IPS-18a (cell line): ENCODE results near the gene GAS2L1.

Experiments
- H3K27ac ChIP-seq: one replicate; pipeline ENCODE4 v1.5.1; 2013; ENCODE audit warnings: low read length
- H3K27me3 ChIP-seq: one replicate; pipeline ENCODE4 v1.6.1; 2013; ENCODE audit warnings: mild to moderate bottlenecking, low read length; ENCODE audit not compliant: control insufficient read depth, insufficient read depth
- H3K36me3 ChIP-seq: one replicate; pipeline ENCODE4 v1.6.1; 2013; ENCODE audit warnings: low read depth, low read length; ENCODE audit not compliant: control insufficient read depth
- H3K4me1 ChIP-seq: one replicate; pipeline ENCODE4 v1.6.1; 2013; ENCODE audit warnings: low read depth, low read length; ENCODE audit not compliant: control insufficient read depth
- H3K4me3 ChIP-seq: one replicate; pipeline ENCODE4 v1.5.1; 2013; ENCODE audit warnings: low read length
- H3K9ac ChIP-seq: one replicate; pipeline ENCODE4 v1.6.1; 2013; ENCODE audit warnings: mild to moderate bottlenecking, low read length, moderate library complexity
- H3K9me3 ChIP-seq: one replicate; pipeline ENCODE4 v1.6.1; 2013; ENCODE audit warnings: low read depth, low read length; ENCODE audit not compliant: control insufficient read depth

GAS2L1 gene

GRCh38 chr22:29312218-29313125 lies 6.0 kb downstream of the GAS2L1 start:
- Histone ChIP-seq H3K27me3 (peaks cover 57% of the 10 kb centered on the region), H3K9me3 (no peaks in the 10 kb centered on the region), H3K27ac (no peak overlapping the region), H3K4me1 (no peaks in the 10 kb centered on the region), H3K9ac (no peak overlapping the region), H3K36me3 (no peaks in the 10 kb centered on the region), H3K4me3 (no peak overlapping the region)

- Histone ChIP-seq H3K9ac (no peak overlapping the region), H3K4me1 (no peaks in the 10 kb centered on the region), H3K36me3 (no peaks in the 10 kb centered on the region), H3K9me3 (no peaks in the 10 kb centered on the region), H3K27me3 (peaks cover 52% of the 10 kb centered on the region), H3K4me3 (no peak overlapping the region), H3K27ac (no peak overlapping the region)
Observed at GRCh38 chr22:29313126-29313575, 6.7 kb downstream of the GAS2L1 start.

GRCh38 chr22:29313576-29314466 lies 7.4 kb downstream of the GAS2L1 start:
- Histone ChIP-seq H3K4me3 (no peak overlapping the region), H3K4me1 (no peaks in the 10 kb centered on the region), H3K9me3 (no peaks in the 10 kb centered on the region), H3K36me3 (no peaks in the 10 kb centered on the region), H3K9ac (no peak overlapping the region), H3K27ac (no peak overlapping the region), H3K27me3 (peaks cover 52% of the 10 kb centered on the region)

GRCh38 chr22:29314537-29315285 lies 8.3 kb downstream of the GAS2L1 start:
- no peaks in the 10 kb centered on the region for H3K36me3 ChIP-seq
- H3K27ac ChIP-seq = no peak overlapping the region
- peaks cover 52% of the 10 kb centered on the region for H3K27me3 ChIP-seq
- no peaks in the 10 kb centered on the region for H3K4me1 ChIP-seq
- H3K9me3 ChIP-seq = no peaks in the 10 kb centered on the region
- no peak overlapping the region for H3K9ac ChIP-seq
- no peak overlapping the region for H3K4me3 ChIP-seq

- Histone ChIP-seq H3K9ac (no peak within 1 kb of the TSS), H3K36me3 (no peaks in the 10 kb centered on the region), H3K9me3 (no peaks in the 10 kb centered on the region), H3K27me3 (peaks cover 52% of the 10 kb centered on the region), H3K4me1 (no peaks in the 10 kb centered on the region), H3K27ac (no peak within 1 kb of the TSS), H3K4me3 (peak within 1 kb of the TSS; percentile 23)
Observed at GRCh38 chr22:29315286-29316140, 9.1 kb downstream of the GAS2L1 start, which contains the start of gene RASL10A. Gene RASL10A (minus strand): TSS chr22:29315697. CDS start chr22:29315246, 451 bp downstream.

- Histone ChIP-seq H3K27me3 (peaks cover 52% of the 10 kb centered on the region), H3K9me3 (no peaks in the 10 kb centered on the region), H3K4me1 (no peaks in the 10 kb centered on the region), H3K9ac (no peak overlapping the region), H3K36me3 (no peaks in the 10 kb centered on the region), H3K4me3 (no peak overlapping the region), H3K27ac (no peak overlapping the region)
Observed at GRCh38 chr22:29316141-29316828, 9.8 kb downstream of the GAS2L1 start.

GRCh38 chr22:29317827-29318454 lies 11.5 kb downstream of the GAS2L1 start:
- peaks cover 46% of the 10 kb centered on the region for H3K27me3 ChIP-seq
- no peaks in the 10 kb centered on the region for H3K9me3 ChIP-seq
- no peak overlapping the region for H3K27ac ChIP-seq
- H3K4me3 ChIP-seq = no peak overlapping the region
- no peaks in the 10 kb centered on the region for H3K36me3 ChIP-seq
- no peaks in the 10 kb centered on the region for H3K4me1 ChIP-seq
- no peak overlapping the region for H3K9ac ChIP-seq

- no peaks in the 10 kb centered on the region for H3K36me3 ChIP-seq
- H3K27ac ChIP-seq = no peak overlapping the region
- H3K9me3 ChIP-seq = no peaks in the 10 kb centered on the region
Observed at GRCh38 chr22:29319072-29319471, 12.6 kb downstream of the GAS2L1 start.

GRCh38 chr22:29320546-29320945 lies 14.1 kb downstream of the GAS2L1 start:
- Histone ChIP-seq H3K36me3 (no peaks in the 10 kb centered on the region), H3K9me3 (no peaks in the 10 kb centered on the region), H3K4me1 (no peaks in the 10 kb centered on the region), H3K27me3 (peaks cover 20% of the 10 kb centered on the region), H3K4me3 (no peak overlapping the region), H3K9ac (no peak overlapping the region), H3K27ac (no peak overlapping the region)

More at GRCh38 chr22:29319072-29319471, 12.6 kb downstream of the GAS2L1 start:
- Histone ChIP-seq H3K9ac (no peak overlapping the region), H3K4me1 (no peaks in the 10 kb centered on the region), H3K27me3 (peaks cover 34% of the 10 kb centered on the region), H3K4me3 (no peak overlapping the region)

GRCh38 chr22:29323641-29324040 lies 17.2 kb downstream of the GAS2L1 start:
- Histone ChIP-seq H3K4me3 (no peak overlapping the region), H3K4me1 (no peaks in the 10 kb centered on the region), H3K9ac (no peak overlapping the region), H3K9me3 (no peaks in the 10 kb centered on the region), H3K27me3 (no peaks in the 10 kb centered on the region), H3K36me3 (peaks cover 9% of the 10 kb centered on the region), H3K27ac (no peak overlapping the region)
